Mucosa of stomach (tissue), 1 donor: Measurements from ENCODE around the gene R3HDM2.

Experiments used
- H3K27me3 ChIP-seq: one replicate; pipeline ENCODE4 v1.7.0; 2013; ENCODE audit warnings: mild to moderate bottlenecking, low read length; ENCODE audit not compliant: control insufficient read depth, insufficient read depth
- H3K36me3 ChIP-seq: one replicate; pipeline ENCODE4 v1.7.0; 2013; ENCODE audit warnings: low read length; ENCODE audit not compliant: control insufficient read depth, insufficient read depth
- H3K4me1 ChIP-seq: one replicate; pipeline ENCODE4 v1.7.0; 2013; ENCODE audit warnings: mild to moderate bottlenecking, low read length; ENCODE audit not compliant: control insufficient read depth, insufficient read depth
- H3K4me3 ChIP-seq: one replicate; pipeline ENCODE4 v1.7.0; 2013; ENCODE audit warnings: low read length
- H3K9ac ChIP-seq: one replicate; pipeline ENCODE4 v1.7.0; 2013; ENCODE audit warnings: mild to moderate bottlenecking, low read length, moderate library complexity
- H3K9me3 ChIP-seq: one replicate; pipeline ENCODE4 v1.7.0; 2013; ENCODE audit warnings: mild to moderate bottlenecking, low read length, moderate library complexity; ENCODE audit not compliant: control insufficient read depth
- donor health status: Pancreatic carcinoma.

R3HDM2 gene

GRCh38 chr12:57430931-57431566, at the start of gene R3HDM2:
R3HDM2 (minus strand) TSS chr12:57431043; CDS start chr12:57310428, 120,615 bp downstream.
- H3K27me3 ChIP-seq: no peaks in the 10 kb centered on the region
- peaks cover 10% of the 10 kb centered on the region for H3K4me1 ChIP-seq
- H3K9ac ChIP-seq: peak within 1 kb of the TSS; percentile 84
- H3K36me3 ChIP-seq: no peaks in the 10 kb centered on the region
- no peaks in the 10 kb centered on the region for H3K9me3 ChIP-seq
- peak within 1 kb of the TSS; percentile 71 for H3K4me3 ChIP-seq

GRCh38 chr12:57479376-57480115, 48.7 kb upstream of the R3HDM2 start, which contains the start of gene ARHGAP9:
ARHGAP9 (minus strand) TSS chr12:57479866; CDS start chr12:57479406, 460 bp downstream.
- Histone ChIP-seq H3K27me3 (peaks cover 47% of the 10 kb centered on the region), H3K9ac (peak within 1 kb of the TSS; percentile 7)

GRCh38 chr12:57479043-57479375, 48.2 kb upstream of the R3HDM2 start:
- H3K9me3 ChIP-seq: no peaks in the 10 kb centered on the region
- H3K4me3 ChIP-seq: no peak overlapping the region
- peaks cover 16% of the 10 kb centered on the region for H3K4me1 ChIP-seq
- H3K9ac ChIP-seq: peak overlapping the region; percentile 7
- peaks cover 53% of the 10 kb centered on the region for H3K27me3 ChIP-seq
- no peaks in the 10 kb centered on the region for H3K36me3 ChIP-seq

More at GRCh38 chr12:57479376-57480115, 48.7 kb upstream of the R3HDM2 start, which contains the start of gene ARHGAP9:
- Histone ChIP-seq H3K36me3 (no peaks in the 10 kb centered on the region), H3K9me3 (no peaks in the 10 kb centered on the region), H3K4me1 (peaks cover 16% of the 10 kb centered on the region), H3K4me3 (no peak within 1 kb of the TSS)

- no peaks in the 10 kb centered on the region for H3K36me3 ChIP-seq
- H3K27me3 ChIP-seq: peaks cover 60% of the 10 kb centered on the region
- H3K9me3 ChIP-seq: no peaks in the 10 kb centered on the region
- peak overlapping the region; percentile 7 for H3K9ac ChIP-seq
- H3K4me3 ChIP-seq: no peak overlapping the region
- H3K4me1 ChIP-seq: peaks cover 16% of the 10 kb centered on the region
Measured at GRCh38 chr12:57477710-57478681, 47.2 kb upstream of the R3HDM2 start.

GRCh38 chr12:57476993-57477709, 46.3 kb upstream of the R3HDM2 start:
- H3K36me3 ChIP-seq: no peaks in the 10 kb centered on the region
- H3K27me3 ChIP-seq: peaks cover 65% of the 10 kb centered on the region
- H3K9ac ChIP-seq: peak overlapping the region; percentile 33
- H3K4me1 ChIP-seq: peaks cover 16% of the 10 kb centered on the region
- H3K9me3 ChIP-seq: no peaks in the 10 kb centered on the region
- H3K4me3 ChIP-seq: no peak overlapping the region

- Histone ChIP-seq H3K9me3 (no peaks in the 10 kb centered on the region), H3K27me3 (peaks cover 68% of the 10 kb centered on the region), H3K4me3 (no peak overlapping the region), H3K4me1 (peaks cover 22% of the 10 kb centered on the region), H3K9ac (peak overlapping the region; percentile 33), H3K36me3 (no peaks in the 10 kb centered on the region)
Measured at GRCh38 chr12:57476162-57476992, 45.5 kb upstream of the R3HDM2 start.

GRCh38 chr12:57475271-57476161, 44.7 kb upstream of the R3HDM2 start:
- peaks cover 28% of the 10 kb centered on the region for H3K4me1 ChIP-seq
- H3K4me3 ChIP-seq: no peak overlapping the region
- H3K9me3 ChIP-seq: no peaks in the 10 kb centered on the region
- H3K9ac ChIP-seq: no peak overlapping the region
- H3K27me3 ChIP-seq: peaks cover 68% of the 10 kb centered on the region
- no peaks in the 10 kb centered on the region for H3K36me3 ChIP-seq

GRCh38 chr12:57474862-57475261, 44.0 kb upstream of the R3HDM2 start:
- Histone ChIP-seq H3K4me3 (no peak overlapping the region), H3K27me3 (peaks cover 68% of the 10 kb centered on the region)

GRCh38 chr12:57474430-57474829, 43.6 kb upstream of the R3HDM2 start:
- Histone ChIP-seq H3K27me3 (peaks cover 68% of the 10 kb centered on the region), H3K4me3 (no peak overlapping the region), H3K4me1 (peaks cover 28% of the 10 kb centered on the region), H3K9ac (no peak overlapping the region), H3K9me3 (no peaks in the 10 kb centered on the region), H3K36me3 (no peaks in the 10 kb centered on the region)

More at GRCh38 chr12:57474862-57475261, 44.0 kb upstream of the R3HDM2 start:
- Histone ChIP-seq H3K4me1 (peaks cover 28% of the 10 kb centered on the region), H3K36me3 (no peaks in the 10 kb centered on the region), H3K9me3 (no peaks in the 10 kb centered on the region), H3K9ac (no peak overlapping the region)

- Histone ChIP-seq H3K4me1 (peaks cover 28% of the 10 kb centered on the region), H3K27me3 (peaks cover 68% of the 10 kb centered on the region), H3K9ac (no peak overlapping the region), H3K4me3 (no peak overlapping the region), H3K36me3 (no peaks in the 10 kb centered on the region), H3K9me3 (no peaks in the 10 kb centered on the region)
Measured at GRCh38 chr12:57473886-57474285, 43.0 kb upstream of the R3HDM2 start.
